HG03103 (cell line): ENCODE measurements around the gene PCED1A.
A peak's percentile ranks its signal among the peaks of the same experiment; 100 is the strongest.

ENCODE experiments used
- ATAC-seq: cut with Tn5 transposase; IDR thresholded peaks from one replicate; pipeline ENCODE4 v1.9.1; 2021; ENCODE audit warnings: low read depth; ENCODE audit not compliant: unreplicated experiment

Gene PCED1A

GRCh38 chr20:2867081-2867864 lies 26.8 kb upstream of the PCED1A start:
- no peak for ATAC-seq

GRCh38 chr20:2866236-2866635 lies 25.8 kb upstream of the PCED1A start:
- no peak for ATAC-seq

DNA sequence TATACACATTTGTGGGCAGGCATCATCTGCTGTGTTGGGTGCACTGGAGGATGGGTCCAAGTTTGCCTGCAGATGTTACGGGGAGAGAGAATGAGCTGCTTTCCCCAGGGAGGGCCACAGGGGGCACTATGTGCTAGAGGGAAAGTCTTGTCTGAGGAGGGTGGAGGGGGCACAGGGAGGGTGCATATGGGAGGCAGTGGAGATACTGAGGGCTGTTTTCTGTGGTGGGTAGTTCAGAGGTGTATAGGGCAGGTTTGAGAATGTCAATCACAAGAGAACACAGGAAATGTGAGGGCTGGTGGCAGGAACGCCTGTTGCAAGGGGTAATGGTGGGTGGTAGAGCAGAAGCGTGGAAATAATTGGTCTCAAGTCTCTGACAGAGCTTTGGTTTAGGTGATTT lies 25.2 kb upstream of the PCED1A start:
- ATAC-seq: no peak

- no peak for ATAC-seq
These were observed 24.6 kb upstream of the PCED1A start for GRCh38 chr20:2865101-2865500.

- ATAC-seq: no peak
These were observed 24.2 kb upstream of the PCED1A start for GRCh38 chr20:2864626-2865025.

- no peak for ATAC-seq
These were observed 19.1 kb upstream of the PCED1A start for GRCh38 chr20:2859330-2860121.

DNA sequence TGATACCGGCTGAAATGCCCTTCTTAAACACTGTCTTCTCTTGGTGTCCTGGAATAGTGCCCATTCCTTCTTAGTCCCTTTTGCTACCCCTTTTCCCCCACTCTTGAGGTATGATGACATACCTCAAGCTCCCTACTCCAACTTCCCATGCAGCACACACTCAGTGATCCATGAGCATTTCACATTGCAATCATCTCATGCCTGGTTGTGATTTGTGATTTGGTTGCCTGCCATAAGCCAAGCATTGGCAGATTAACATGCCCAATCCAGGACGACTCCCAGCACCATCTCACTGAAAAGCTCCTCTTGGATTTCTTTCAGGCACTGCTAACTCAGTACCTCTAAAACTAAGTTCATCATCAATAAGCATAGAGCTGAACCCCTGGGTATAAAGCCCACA lies 18.1 kb upstream of the PCED1A start:
- ATAC-seq: no peak

DNA sequence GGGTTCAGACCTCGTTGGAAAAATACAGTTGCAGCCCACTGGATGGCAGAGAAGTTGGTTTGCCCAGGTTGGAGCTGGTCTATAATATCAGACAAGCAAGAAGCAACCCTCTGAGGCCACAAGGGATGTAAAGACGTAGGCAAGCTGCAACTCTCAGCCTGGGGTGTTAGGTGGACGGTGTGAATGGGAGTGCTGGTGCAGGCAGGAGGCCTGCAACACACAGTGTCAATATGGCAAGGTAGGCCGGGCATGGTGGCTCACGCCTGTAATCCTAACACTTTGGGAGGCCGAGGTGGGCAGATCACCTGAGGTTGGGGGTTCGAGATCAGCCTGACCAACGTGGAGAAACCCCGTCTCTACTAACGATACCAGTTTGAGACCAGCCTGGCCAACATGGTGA lies 10.6 kb upstream of the PCED1A start:
- ATAC-seq: no peak

- no peak for ATAC-seq
These were observed 9.1 kb upstream of the PCED1A start for GRCh38 chr20:2849529-2849928.

DNA sequence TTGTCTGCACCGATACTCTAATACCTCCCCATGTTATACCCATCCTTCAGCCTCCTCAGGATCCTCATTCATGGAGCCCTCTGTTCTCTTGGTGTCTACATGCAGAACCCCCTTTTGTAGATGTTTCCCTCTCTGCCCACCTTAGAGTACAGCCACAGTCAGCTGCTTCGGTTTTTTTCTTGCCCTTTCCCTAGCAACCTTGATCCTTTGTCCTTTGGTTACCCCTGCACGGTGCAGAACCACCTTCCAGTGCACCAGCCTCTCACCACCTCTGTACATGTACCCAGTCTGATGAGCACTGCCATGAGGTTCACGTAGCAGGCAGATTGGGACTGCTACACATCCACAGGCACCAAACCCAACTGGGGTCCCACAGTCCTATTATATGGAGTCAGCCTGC lies 7.3 kb upstream of the PCED1A start:
- ATAC-seq: no peak

DNA sequence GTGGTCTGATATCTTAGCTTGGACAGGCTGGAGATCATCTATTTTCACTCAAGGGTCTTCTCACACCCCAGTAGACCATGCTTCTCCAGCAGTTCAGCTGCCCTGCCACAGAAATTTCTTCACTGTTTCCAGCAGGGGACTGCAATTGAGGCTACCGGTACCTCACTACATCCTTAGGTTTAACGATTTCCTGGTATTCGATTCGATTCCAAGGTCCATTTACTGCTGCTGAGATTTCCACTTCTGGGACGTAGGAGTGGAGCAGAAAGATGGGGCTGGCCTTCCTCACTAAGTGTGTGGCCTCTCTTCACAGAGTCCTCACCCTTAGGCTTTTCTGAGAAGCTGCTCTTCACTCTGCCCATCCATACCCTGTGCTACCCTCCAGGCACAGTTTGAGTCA lies 6.2 kb upstream of the PCED1A start:
- ATAC-seq: no peak

DNA sequence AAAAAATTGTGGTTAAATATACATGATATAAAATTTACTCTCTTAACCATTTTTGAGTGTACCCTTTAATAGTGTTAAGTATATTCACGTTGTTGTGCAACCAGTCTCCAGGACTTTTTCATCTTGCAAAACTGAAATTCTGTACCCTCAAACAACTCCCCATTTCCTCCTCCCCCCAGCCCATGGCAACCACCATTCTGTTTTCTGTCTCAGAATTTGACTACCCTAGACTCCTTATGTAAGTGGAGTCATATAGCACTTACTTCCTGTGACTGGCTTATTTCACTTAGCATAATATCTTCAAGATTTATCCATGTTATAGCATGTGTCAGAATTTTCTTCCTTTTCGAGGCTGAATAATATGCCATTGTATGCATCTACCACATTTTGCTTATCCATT lies 5.2 kb upstream of the PCED1A start:
- no peak for ATAC-seq

- ATAC-seq: peak; percentile 28
These were observed 594 bp upstream of the PCED1A start for GRCh38 chr20:2840967-2841531.

- no peak for ATAC-seq
These were observed 720 bp downstream of the PCED1A start for GRCh38 chr20:2839732-2840137.

GRCh38 chr20:2838847-2839671 lies 1.4 kb downstream of the PCED1A start:
- ATAC-seq: no peak

DNA sequence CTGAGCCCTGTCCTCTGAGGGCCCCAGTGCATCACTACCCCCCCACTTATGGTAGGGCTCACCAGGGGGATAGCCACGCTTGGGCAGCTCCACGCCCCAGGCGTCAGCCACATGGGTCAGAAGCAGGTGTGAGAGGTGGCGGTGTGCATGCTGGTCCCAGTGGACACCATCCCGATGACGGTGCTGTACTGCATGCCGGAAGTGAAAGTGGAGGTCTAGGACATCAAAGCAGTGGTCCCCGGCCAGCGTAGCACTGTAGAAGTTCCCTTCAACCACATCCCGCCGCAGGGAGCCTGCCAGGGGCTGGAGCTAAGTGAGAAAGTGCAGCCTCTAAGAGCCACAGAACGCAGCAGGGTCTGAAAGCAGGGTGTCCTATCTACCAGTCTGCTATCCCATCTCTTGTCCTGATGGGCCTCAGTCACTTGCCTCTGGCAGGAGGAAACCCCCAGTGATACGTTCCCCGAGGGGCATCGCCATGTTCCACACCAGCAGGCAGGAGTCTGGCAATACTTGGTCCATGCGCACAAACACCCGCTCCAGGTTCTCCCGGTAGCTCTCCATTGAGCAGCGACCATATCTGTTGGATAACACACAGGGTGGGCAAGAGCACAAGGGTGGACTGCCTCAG lies 2.2 kb downstream of the PCED1A start:
- ATAC-seq: no peak

DNA sequence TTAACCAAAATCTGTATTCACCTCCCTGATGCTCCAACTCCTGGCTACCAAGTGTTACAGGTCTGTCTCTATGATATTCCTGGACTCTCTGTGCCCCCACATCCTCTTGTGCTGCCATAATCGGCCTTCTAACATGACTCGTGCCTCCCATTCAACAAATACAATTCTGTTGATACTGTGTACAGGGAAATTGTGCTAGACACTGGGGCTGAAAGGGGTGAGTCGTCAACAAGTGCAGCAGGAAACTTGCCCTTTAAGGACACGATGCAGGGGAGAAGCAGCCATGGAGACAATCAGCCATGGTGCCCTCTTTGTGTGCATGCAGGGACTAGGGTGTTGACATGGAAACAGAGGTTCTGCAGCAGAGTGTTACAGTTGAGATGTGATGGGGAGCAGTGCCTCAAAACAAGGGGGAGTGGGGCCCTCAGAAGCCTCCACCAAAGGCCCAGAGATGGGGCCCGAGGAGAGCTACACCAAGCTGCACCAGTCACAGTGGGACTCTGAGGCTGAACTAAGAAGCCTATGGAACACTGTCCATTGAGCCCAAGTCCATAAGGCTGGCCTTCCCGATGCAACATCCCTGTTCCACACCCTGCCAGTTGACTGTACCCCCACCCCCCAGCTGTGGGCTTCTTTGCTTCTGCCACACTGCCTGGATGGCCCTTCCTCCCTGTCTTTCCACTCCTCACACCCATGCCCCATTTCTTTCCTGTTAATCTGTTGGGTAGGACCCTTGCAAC lies 3.1 kb downstream of the PCED1A start:
- ATAC-seq: no peak

GRCh38 chr20:2836035-2836434 lies 4.4 kb downstream of the PCED1A start:
- no peak for ATAC-seq

DNA sequence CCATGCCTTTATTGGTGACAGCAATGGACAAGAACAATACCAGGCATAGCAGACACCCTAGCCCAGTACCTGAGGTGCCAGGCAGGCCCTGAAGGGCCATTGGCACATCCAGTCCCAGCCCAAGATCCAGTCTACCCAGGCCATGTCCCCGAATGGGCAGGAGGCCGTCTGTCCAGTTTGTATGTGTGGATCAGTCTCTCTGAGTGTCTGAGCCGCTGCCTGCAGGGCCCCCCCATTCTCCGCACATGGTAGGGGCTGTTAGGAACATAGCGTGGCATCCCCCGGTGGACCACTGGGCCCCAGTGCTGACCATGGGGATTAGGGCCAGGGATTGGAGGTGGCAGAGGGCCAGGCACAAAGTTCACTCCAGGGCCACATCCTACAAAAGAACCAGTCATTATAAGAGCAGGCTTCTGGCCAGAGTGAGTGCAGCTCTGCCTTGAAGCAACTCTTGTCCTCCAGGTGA lies 5.1 kb downstream of the PCED1A start:
- no peak for ATAC-seq
